Ishikawa (cell line): ENCODE results near the gene SPNS3.

Experiments used
- CEBPB ChIP-seq: IDR thresholded peaks from 2 replicates; pipeline ENCODE4 v1.6.1; 2012
- CREB1 ChIP-seq: IDR thresholded peaks from 2 replicates; pipeline ENCODE4 v1.6.1; 2012; ENCODE audit warnings: low read depth
- EGR1 ChIP-seq: IDR thresholded peaks from 2 replicates; pipeline ENCODE4 v1.6.1; 2012
- EP300 ChIP-seq: IDR thresholded peaks from 2 replicates; pipeline ENCODE4 v1.6.1; 2012; ENCODE audit warnings: borderline replicate concordance
- FOXM1 ChIP-seq: IDR thresholded peaks from 2 replicates; pipeline ENCODE4 v1.6.1; 2012; ENCODE audit warnings: low read depth, borderline replicate concordance
- NFIC ChIP-seq: IDR thresholded peaks from 2 replicates; pipeline ENCODE4 v1.6.1; 2012
- RAD21 ChIP-seq: IDR thresholded peaks from 2 replicates; pipeline ENCODE4 v1.6.1; 2012; ENCODE audit warnings: low read depth
- REST ChIP-seq: IDR thresholded peaks from 2 replicates; pipeline ENCODE4 v1.6.1; 2012; ENCODE audit warnings: low read depth, mild to moderate bottlenecking
- TAF1 ChIP-seq: IDR thresholded peaks from 2 replicates; pipeline ENCODE4 v1.6.1; 2012; ENCODE audit warnings: low read depth, mild to moderate bottlenecking
- TCF12 ChIP-seq: IDR thresholded peaks from 2 replicates; pipeline ENCODE4 v1.6.1; 2012; ENCODE audit warnings: low read depth
- USF1 ChIP-seq: IDR thresholded peaks from 2 replicates; pipeline ENCODE4 v1.6.1; 2012
- YY1 ChIP-seq: IDR thresholded peaks from 2 replicates; pipeline ENCODE4 v1.6.1; 2012; ENCODE audit warnings: low read depth
- ZBTB7A ChIP-seq: IDR thresholded peaks from 2 replicates; pipeline ENCODE4 v1.6.1; 2012; ENCODE audit warnings: low read depth
- TF ChIP-seq, protein P1 (sequence below): IDR thresholded peaks from 2 replicates; pipeline ENCODE4 v1.6.1; 2012

DNA sequence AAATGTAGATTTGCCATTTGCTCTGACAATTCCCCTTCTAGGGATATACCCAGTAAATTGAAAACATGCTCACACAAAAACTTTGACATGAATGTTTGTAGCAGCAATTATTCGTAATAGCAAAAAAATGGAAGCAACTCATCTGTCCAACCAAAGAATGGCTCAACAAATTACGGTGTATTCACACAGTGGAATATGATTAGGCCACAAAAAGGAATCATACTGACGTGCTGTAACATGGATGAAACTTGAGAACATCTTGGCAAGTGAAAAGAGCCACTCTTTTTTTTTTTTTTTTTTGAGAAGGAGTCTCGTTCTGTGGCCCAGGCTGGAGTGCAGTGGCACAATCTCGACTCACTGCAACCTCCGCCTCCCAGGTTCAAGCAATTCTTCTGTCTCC lies 24.1 kb upstream of the SPNS3 start:
- TF ChIP-seq RAD21 (no peak), TCF12 (no peak), TAF1 (no peak), EP300 (no peak), ZBTB7A (no peak), FOXM1 (no peak), CEBPB (no peak), EGR1 (no peak), REST (no peak), YY1 (no peak), USF1 (no peak), CREB1 (no peak), NFIC (no peak)
- TF ChIP-seq, protein P1, sequence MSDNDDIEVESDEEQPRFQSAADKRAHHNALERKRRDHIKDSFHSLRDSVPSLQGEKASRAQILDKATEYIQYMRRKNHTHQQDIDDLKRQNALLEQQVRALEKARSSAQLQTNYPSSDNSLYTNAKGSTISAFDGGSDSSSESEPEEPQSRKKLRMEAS, result no peak
